Cardiac fibroblast (primary cell): Measurements from ENCODE around the gene GLOD4.
"Not testable (repeated sequence)": the region's sequence is repeated elsewhere in the genome, so short reads cannot be mapped to it uniquely, and the experiment has no call there.

Experiments used
- DNase-seq, 2 donors: peaks; one replicate each; pipeline versions ENCODE4 v3.0.0 to v3.0.0-alpha.2; 2010; ENCODE audit warnings: low read depth in 2 of 2
- H3K4me3 ChIP-seq, 2 donors: replicated peaks in 1 of 2; 1 replicate in 1 of 2; 2 replicates in 1 of 2; pipeline ENCODE4 v1.5.1; 2011; ENCODE audit warnings: low read depth in 2 of 2, low read length in 2 of 2, mild to moderate bottlenecking in 2 of 2, moderate library complexity in 1 of 2
- TF ChIP-seq, protein P1 (sequence below): IDR thresholded peaks from one replicate; pipeline ENCODE4 v1.5.1; 2011; ENCODE audit warnings: low read depth, mild to moderate bottlenecking, low read length, inconsistent platforms

The GLOD4 gene

DNA sequence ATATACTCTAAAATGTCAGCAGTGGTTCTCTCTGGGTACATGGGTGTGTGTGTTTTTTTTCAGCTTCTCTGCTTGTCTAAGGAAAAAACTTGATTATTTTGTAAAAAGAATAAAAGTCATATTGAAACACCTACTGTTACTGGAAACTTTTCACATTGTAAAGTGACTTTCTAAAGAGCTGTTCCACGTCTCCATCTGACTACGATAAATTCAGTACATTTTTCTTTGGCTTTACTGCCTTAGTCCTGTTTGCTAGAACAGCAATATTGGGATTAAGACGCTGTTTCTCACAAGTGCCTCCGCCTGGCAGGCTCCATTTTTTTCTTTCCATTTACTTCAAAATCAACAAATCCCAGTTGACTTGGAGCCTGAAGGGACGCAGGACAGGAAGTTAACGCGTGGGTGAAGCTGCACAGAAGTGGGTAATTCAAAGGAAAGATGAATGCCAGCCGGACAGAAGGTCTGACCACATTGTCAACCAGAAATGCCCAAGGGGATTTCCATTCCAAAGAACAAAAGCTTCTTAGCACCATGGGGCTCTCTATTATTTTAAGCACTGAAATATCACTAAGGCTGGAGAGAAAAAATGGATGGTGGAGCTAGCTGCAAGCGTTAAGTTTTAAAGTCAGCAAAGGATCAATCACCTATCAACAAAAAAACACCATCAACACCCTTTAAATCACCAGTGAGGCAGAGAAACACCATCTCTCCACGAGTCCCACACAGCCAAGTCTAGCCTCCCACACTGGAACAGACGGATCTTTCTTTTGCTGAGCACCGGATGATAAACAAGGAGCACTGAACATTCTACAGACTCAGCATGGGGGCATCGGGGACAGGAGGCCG is 8.4 kb downstream of the GLOD4 start:
- TF ChIP-seq, protein P1, sequence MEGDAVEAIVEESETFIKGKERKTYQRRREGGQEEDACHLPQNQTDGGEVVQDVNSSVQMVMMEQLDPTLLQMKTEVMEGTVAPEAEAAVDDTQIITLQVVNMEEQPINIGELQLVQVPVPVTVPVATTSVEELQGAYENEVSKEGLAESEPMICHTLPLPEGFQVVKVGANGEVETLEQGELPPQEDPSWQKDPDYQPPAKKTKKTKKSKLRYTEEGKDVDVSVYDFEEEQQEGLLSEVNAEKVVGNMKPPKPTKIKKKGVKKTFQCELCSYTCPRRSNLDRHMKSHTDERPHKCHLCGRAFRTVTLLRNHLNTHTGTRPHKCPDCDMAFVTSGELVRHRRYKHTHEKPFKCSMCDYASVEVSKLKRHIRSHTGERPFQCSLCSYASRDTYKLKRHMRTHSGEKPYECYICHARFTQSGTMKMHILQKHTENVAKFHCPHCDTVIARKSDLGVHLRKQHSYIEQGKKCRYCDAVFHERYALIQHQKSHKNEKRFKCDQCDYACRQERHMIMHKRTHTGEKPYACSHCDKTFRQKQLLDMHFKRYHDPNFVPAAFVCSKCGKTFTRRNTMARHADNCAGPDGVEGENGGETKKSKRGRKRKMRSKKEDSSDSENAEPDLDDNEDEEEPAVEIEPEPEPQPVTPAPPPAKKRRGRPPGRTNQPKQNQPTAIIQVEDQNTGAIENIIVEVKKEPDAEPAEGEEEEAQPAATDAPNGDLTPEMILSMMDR: no peak
- no peak for DNase-seq
- H3K4me3 ChIP-seq: no peak overlapping the region

DNA sequence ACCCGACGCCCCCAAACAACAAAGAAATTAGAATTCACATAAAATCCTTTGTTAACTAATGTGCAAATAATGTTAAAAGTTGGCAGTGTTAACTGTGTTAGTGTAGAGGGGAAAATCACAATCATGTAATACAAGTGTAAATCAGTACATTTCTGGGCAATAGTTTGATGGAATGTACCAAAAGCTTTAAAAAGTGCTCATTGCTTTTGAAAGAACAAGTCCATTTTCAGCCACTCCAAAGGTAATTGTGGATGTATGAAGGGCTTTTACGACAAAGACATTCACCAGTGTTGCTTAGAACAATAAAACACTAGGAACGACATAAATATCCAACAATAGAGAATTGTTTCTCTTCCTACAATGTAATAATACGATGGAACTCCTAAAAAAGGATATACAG is 9.1 kb downstream of the GLOD4 start:
- no peak for DNase-seq

DNA sequence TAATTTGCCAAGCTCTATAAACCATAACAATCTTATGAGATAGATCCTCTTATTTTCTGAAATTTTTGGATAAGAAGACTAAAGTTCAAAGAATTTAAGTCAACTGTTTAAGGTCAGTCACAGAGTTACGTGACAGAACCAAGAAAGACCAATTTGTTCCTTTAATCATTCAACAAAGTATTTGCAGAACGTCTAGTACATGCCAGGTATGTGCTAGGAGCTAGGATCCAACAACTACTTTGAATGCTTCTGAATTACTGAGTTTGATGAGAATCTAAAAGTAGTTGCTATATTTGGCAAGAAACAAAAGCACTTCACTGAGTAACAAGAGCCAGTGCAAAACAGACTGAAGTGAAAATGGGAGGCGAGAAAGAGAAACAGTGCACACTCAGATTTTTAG is 15.0 kb downstream of the GLOD4 start:
- no peak for DNase-seq
- no peak overlapping the region for H3K4me3 ChIP-seq
- TF ChIP-seq, protein P1: no peak

More for the DNA sequence above, 9.1 kb downstream of the GLOD4 start:
- H3K4me3 ChIP-seq: no peak overlapping the region
- TF ChIP-seq, protein P1: no peak

DNA sequence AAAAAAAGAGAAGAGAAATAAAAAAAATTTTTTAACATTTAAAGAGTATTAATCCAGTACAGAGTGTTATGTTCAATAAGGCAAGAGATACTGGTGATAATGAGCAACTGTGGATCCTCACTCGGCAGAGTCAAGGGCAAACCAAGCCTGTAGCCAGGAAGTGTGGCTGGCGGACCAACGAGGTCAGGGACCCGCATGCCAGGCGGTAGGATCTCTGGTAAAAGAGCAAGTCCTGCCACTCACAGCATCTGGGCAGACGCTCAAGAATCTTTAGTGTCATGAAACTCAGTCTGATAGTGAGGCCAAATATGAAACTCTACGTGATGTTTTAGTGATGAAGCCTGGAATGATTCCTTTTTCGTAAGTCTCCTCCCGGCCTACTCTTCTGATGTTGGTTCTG is 21.7 kb downstream of the GLOD4 start:
- no peak for DNase-seq
- H3K4me3 ChIP-seq: no peak overlapping the region
- TF ChIP-seq, protein P1: no peak

DNA sequence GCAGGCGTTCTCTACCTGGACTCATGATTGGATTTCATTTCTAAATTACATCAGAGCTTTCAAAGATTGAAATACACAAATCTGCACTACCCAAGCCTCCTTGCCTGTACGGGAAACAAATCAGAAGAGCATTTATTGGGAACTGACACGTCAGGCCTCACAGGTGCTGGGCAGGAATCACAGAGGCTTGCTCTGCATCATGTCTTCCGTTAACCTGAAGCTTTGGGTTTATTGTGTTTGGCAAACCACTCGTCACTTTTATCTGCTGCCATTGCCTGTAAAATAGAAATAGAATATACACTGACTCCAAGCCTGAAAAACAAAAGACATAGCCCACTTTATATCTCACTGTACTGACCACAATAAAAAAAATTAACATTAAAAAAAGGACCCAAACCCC is 22.1 kb downstream of the GLOD4 start:
- DNase-seq: no peak
- TF ChIP-seq, protein P1: no peak
- H3K4me3 ChIP-seq: no peak overlapping the region

DNA sequence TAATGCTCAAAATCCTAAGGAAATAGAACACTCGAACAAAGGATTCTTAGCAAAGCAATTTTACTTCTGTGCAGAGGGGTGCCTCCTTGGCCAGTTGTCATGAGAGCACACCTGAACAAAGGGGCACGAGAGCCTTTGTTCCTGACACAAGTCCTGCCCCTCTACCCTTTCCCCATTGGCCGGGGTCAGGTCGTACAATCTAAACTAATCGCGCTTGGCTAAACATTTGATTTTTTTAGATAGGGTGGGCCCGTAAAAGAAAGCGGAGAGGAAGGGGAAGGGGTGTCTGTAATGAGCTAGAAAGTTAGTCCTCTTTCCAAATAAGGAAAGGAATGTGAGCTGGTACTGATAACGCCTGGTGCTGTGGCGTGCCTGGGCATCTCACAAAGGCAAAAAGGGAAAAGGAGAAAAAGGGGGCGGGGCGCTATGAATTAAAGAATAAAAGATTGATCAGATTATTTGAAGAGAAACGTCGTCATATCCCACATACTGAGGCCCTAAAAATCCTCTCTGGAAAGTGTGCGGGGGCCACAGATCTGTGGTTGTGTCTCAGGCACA is 26.0 kb downstream of the GLOD4 start:
- not testable (repeated sequence) for H3K4me3 ChIP-seq, DNase-seq

DNA sequence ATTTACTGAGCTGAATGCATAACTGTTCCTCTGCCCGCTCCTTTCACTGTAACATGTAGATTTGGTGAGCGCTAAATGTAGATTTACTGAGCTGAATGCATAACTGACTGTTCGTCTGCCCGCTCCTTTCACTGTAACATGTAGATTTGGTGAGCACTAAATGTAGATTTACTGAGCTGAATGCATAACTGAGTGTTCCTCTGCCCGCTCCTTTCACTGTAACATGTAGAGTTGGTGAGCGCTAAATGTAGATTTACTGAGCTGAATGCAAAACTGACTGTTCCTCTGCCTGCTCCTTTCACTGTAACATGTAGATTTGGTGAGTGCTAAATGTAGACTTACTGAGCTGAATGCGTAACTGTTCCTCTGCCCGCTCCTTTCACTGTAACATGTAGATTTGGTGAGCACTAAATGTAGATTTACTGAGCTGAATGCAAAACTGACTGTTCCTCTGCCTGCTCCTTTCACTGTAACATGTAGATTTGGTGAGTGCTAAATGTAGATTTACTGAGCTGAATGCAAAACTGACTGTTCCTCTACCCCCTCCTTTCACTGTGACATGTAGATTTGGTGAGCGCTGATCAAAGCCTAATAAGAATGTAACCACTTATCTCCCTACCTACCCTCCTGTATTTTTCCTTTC is 26.6 kb downstream of the GLOD4 start:
- not testable (repeated sequence) for H3K4me3 ChIP-seq, DNase-seq
